ENCODE results near the gene SNAP25.

The SNAP25 gene

DNA sequence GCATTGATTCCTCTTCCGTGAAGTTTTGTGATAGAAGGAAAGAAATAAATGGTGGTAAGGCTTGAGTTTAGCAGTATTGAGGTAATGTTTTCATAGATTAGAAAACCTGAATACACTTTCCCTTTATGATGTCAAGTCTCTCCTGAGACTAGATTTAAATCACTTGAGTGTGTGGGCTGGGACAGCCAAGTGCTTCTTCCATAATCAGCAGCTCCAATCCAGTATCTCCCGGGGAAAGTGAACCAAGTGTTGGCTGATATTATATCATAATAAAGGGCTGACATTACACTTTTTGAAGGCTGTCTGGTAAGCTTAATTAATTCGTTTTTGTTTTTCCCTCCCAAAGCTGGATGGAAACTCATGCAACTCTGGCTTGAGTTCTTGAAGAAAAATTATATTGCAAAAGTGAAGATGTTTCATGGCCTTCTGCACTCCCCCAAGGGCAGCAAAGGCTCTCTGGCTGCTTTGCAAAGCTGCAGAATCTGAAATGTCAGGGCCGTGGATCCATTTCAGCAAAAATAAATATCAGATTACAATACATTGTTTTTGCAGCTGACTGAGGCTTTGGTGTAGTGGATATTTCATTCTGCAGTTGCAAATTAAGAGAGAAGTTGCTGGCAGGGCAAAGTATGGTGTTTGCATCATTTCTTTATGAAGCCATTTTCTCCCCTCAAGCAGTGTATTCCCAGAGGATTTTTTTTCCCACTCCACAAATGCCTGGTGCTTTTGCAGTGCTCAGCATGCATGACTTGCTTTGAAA lies 114.2 kb downstream of the SNAP25 start:
- DNase-seq (ENCODE audit: low read depth in 2 of 2) = no peak

DNA sequence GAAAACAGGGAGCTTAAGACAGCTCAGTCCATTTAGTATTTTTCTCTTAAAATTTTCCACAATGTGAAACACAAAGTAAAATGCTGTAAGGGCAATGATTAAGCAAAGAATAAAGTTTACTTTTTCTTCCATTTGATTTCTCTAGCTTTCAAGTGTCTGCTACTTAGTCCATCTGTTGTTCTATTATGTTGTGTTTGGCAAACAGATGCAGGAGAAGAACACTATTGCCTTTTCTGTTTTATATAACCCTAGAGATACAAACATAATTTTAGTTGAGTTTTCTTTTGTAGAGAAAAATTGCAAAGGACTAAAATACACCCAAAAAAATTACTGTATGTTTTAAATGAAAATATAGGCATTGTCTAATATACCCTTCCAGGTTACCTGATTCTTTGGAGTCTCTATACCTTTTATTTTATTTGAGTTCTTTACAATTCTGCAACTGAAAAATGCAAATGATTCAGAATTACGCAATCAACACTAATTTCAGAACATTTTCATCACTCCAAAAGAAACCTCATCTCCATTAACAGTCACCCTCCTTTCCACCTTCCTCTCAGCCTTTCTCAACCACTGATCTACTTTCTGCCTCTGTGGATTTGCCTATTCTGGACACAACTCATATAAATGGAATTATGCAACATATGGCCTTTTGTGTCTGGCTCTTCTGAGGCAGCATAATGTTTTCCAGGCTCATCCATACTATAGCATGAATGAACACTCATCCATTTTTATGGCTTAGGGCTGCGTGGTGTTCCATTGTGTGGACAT lies 118.5 kb downstream of the SNAP25 start:
- DNase-seq (ENCODE audit: low read depth in 2 of 2) = no peak

DNA sequence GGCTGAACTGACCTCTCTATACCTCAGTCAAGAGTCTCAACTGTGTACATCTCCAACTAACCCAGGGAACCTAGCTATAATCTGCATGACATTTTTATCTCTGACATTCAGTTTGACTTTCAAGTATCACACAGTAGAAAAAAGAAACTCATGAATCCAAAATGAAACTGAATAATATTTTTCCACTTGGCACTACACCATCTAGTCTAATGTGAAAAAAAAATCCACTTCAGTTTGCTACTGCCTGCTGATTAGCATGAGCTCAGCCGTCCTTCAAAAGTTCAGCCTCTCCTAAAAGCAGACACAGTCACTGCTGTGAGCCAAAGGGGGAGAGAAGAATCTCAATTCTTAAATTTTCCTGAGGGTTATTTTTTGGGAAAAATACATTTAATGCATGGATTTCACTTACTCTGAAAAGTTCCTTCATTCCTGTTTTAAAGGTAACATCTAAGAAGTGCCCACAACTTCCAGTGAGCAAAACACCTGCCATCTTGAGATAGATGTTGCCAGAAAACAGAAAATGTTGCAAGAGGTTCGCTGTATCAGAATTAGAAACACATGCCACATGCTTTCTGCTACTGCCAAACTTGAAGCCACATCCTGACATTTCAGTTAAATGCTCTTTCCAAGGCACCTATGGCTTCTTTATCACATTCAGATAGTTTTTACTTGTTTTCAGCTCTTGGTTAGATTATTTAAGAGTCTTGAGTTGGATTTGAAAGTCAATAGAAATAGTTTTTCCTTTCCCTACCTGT lies 120.0 kb downstream of the SNAP25 start:
- DNase-seq (ENCODE audit: low read depth in 2 of 2) = no peak

DNA sequence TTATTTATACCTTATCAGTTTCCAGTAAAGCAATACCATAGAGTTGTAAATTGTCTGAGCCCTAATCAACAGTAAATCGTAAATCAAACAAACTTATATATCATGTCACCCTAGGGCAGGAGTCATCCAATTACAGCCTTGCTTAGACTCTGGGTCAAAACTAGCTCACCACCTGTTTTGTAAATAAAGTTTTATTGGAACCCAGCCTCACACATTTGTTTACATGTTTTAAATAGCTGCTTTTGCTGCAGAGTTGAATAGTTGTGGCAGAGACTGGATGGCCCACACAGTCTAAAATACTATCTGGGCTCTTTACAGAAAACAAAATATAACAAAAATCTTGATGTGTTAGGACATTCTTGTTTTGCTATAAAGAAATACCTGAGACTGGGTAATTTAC lies 121.0 kb downstream of the SNAP25 start:
- no peak for DNase-seq (ENCODE audit: low read depth in 2 of 2)

DNA sequence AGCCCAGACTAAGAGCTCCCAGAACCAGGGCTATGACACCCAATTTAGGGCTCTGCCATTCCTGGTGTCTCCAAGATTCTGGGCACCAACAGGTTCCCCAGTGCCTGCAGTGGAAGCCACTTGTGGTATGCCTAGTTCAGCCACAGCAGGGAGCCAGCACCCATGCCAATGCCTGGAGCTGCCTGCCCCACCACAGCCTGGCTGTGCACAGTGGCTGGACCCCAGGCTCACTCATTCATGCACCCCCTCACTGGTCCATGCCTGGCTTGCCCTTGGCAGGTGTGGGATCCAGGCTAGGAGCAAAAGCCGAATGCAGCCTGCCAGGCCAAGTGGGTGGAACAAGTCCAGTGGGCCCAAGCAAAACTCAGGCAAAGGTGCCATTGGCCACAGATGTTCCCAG lies 123.5 kb downstream of the SNAP25 start:
- no peak for DNase-seq (ENCODE audit: low read depth in 2 of 2)

DNA sequence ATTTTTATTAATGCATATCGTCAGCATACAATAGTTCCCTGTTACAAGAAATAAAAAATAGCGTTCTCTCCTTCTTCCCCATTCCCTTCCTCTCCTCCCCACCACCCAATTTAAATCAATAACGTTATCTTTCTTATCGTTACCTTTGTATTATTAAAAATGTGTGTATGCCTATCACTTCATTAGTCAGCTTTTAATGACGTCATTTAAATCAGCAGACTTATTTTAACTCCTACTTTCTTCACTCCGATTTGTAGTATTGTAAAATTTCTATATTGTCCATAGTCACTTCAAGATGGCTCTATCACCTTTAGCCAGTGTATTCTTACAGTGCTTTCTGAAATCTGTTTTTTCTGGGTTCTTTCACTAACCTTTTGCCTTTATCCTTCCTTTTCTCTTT lies 126.3 kb downstream of the SNAP25 start:
- no peak for DNase-seq (ENCODE audit: low read depth in 2 of 2)

DNA sequence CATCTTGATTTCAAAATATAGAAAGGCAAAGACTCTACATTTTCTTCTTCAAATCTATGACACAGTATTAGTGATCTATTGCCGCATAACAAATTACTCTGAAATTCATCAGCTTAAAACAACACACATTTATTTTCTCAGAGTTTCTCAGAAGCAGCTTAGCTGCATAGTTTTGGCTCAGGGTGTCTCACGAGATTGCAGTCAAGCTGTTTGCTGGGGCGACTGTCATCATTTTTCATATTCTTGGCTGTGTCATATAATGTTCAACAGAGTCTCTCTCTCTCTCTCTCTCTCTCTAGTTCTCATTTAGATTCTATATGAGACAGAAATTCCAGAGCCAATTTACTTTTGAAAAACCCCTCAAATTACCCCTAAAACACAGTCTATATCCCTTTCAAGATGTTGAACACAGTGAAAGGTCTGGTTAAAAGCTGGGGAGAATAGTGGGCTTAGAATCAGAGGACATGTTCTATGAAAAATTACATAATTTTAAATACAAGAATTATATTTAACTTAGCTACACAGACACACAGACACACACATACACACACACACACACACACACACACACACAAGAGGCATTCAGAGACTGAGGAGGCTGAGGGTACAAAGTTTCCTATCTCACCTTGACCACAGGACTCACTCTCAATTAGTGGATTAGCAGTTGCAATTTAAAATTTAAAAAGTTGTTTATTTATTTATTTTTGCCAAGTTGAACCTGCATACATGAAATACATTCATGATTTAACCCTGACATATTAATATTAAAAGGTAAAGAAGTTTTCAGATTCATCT lies 128.7 kb downstream of the SNAP25 start:
- no peak for DNase-seq (ENCODE audit: low read depth in 2 of 2)

DNA sequence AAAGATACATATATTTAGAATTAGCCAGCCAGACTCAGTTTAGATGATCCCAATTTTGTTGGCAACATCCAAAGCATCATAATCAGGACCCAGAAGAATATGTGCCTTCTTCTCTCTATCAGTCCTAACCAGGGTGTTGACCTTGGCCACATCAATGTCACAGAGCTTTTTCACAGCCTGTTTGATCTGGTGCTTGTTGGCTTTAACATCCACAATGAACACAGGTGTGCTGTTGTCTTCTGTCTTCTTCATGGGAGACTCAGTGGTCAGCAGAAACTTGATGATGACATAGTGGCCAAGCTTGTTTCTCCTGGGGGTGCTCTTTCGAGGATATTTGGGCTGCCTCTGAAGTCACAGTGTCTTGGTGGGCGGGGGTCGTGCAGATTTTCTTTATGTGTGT lies 130.5 kb downstream of the SNAP25 start:
- no peak for DNase-seq (ENCODE audit: low read depth in 2 of 2)

DNA sequence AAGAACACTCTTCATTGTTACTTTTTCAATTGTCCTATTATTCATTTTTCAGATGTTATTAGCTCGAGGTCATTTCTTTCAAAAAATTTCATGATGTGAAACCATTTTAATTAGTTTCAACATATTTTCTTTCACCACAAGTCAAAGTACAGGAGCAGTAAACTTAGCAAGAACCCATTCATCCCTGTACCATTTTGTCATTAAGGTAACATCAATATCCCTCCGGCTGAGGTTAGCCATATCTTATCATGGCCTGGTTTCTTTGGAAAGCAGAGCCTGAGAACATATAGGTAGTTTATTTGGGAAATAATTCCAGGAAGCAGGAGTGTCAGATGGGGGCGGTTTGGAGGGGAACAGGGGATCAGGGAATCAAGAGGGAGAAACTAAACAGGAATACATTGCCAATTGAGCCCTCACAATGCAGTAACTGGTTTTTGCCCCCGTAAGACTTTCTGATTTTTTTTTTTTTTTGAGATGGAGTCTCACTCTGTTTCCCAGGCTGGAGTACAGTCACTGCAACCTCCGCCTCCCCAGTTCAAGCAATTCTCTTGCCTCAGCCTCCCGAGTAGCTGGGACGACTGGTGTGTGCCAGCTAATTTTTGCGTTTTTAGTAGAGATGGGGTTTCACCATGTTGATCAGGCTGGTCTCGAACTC lies 131.7 kb downstream of the SNAP25 start:
- no peak for DNase-seq (ENCODE audit: low read depth in 2 of 2)

DNA sequence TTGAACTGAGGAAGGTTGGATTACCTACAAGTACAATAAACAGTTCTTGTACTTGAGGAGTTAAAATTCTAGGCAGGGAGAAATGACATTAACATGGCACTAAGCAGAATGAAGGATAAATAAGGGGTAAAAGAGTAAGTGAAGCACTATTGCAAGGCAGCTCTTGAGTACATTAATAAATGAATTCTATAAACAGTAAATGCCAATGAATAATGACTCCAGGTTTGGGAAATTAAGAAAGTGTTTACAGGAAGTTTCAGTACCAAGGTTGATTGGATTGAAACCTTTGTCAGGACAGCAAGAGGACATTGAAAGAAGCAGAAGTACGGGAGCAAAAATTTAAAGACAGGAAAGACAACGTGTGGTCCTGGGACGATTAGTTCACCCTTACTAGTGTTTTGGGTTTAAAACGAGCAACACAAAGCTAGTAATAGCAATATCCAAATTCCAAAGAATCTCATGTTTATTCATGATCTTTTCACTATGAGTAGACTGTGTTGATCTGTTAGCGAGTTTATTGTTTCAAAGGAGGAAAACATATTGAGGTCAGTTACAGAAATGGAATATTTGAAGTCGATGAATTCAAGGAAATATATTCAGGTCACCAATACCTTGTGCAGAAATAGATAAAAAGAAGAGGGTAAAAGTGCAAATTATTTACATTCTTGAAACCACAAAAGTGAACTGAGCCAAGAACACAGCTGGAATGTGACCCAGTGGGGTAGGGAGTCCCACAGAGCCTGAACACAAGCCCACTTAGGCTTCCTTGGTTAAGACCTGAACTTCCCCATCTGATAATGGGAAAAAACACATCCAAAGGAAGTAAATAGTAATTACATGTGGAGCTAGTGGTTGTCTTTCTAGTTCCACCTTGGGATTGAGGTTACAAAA lies 134.5 kb downstream of the SNAP25 start:
- no peak for DNase-seq (ENCODE audit: low read depth in 2 of 2)

DNA sequence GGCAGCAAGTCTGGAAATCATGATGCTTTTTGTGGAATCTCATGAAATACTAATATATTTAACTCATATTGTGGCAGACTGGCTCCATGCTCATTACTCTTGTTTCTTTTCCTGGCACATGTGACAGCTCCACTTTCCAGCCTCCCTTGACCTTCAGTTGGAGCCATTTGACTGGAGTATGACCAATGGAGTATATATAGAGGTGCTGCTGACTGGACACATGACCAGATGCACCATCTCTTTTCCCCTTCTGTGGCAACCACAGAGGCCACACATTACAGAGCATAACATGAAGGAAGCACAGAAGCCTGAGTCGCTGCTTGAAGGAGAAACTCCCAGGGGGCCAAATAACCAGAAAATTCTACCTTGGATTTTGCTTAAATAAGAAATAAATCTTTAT lies 138.0 kb downstream of the SNAP25 start:
- no peak for DNase-seq (ENCODE audit: low read depth in 2 of 2)
